GM12801 (cell line): ENCODE data around the gene FRS3.

Source experiments
- CTCF ChIP-seq: IDR thresholded peaks from one replicate; pipeline ENCODE4 v1.5.1; 2011; ENCODE audit warnings: control low read depth; ENCODE audit not compliant: insufficient read length; ENCODE audit errors: extremely low read depth

Gene FRS3

GRCh38 chr6:41759905-41760579, 19.7 kb downstream of the FRS3 start:
- no peak for TF ChIP-seq CTCF

- no peak for TF ChIP-seq CTCF
These were observed 20.4 kb downstream of the FRS3 start for GRCh38 chr6:41759106-41759904.

- no peak for TF ChIP-seq CTCF
These were observed 21.1 kb downstream of the FRS3 start for GRCh38 chr6:41758641-41759035.

GRCh38 chr6:41757931-41758640, 21.6 kb downstream of the FRS3 start:
- no peak for TF ChIP-seq CTCF

- TF ChIP-seq CTCF: no peak
These were observed 22.4 kb downstream of the FRS3 start for GRCh38 chr6:41757271-41757670.

GRCh38 chr6:41756354-41756753, 23.3 kb downstream of the FRS3 start:
- TF ChIP-seq CTCF: no peak

GRCh38 chr6:41755895-41756294, 23.8 kb downstream of the FRS3 start:
- no peak for TF ChIP-seq CTCF
